Prostate gland (tissue), 2 donors: Measurements from ENCODE around the gene KCNK1.

ENCODE experiments used
- CTCF ChIP-seq, 4 experiments: fragments of 200-600 bp in 2 of 4; fragments of 450-650 bp in 2 of 4; sonication (generic) in 2 of 4; IDR thresholded peaks; 1 replicate in 3 of 4; 2 replicates in 1 of 4; pipeline ENCODE4 v1.5.1; 2016 to 2019; ENCODE audit warnings: antibody characterized with exemption in 4 of 4, mild to moderate bottlenecking in 2 of 4, moderate library complexity in 2 of 4
- POLR2AphosphoS5 ChIP-seq: sonication (generic); formaldehyde crosslinking; IDR thresholded peaks from one replicate; pipeline ENCODE4 v1.6.1; 2017; ENCODE audit warnings: antibody characterized with exemption

GRCh38 chr1:233582439-233582838, 31.5 kb upstream of the KCNK1 start:
- no peak for TF ChIP-seq CTCF (IDR thresholded peaks at IDR 0.05)
- no peak for TF ChIP-seq POLR2AphosphoS5
